OCI-LY7 (cell line): ENCODE data around the gene PADI3. TPM values are rescaled to one million over a fixed set of nuclear protein-coding genes. Genes with fewer than 3 reads are reported as not detected.

ENCODE experiments used
- BruUV-seq: library from RNA; stranded (reverse); fragments of 400-500 nt; replicated peaks from 2 replicates; lab custom pipeline; 2021; lab: Mats Ljungman, UMichigan
- CTCF ChIA-PET: fragments of 300-600 bp; sonication (Branson Sonifier 250); formaldehyde crosslinking; loops from one replicate; lab custom pipeline; 2022; ENCODE audit warnings: antibody characterized with exemption; ENCODE audit not compliant: unreplicated experiment; lab: Charles Lee
- POLR2A ChIA-PET: fragments of 300-600 bp; sonication (Branson Sonifier 250); formaldehyde crosslinking; loops from one replicate; lab custom pipeline; 2022; ENCODE audit warnings: antibody characterized with exemption; lab: Charles Lee
- DNase-seq: peaks from one replicate; pipeline ENCODE4 v3.0.0-alpha.2; 2015; ENCODE audit warnings: low spot score
- H2AFZ ChIP-seq: fragments of 200-600 bp; sonication (generic), shearing (Covaris generic); 2 replicates; pipeline ENCODE4 v1.6.1; 2014; ENCODE audit warnings: mild to moderate bottlenecking, antibody characterized with exemption, low read length, moderate library complexity
- H3K27ac ChIP-seq: fragments of 200-600 bp; sonication (generic); 2 replicates; pipeline ENCODE4 v1.5.1; 2014; ENCODE audit warnings: mixed run types, low read depth, mild to moderate bottlenecking, moderate library complexity, low read length, inconsistent platforms; ENCODE audit not compliant: poor library complexity, severe bottlenecking
- H3K36me3 ChIP-seq: fragments of 200-600 bp; sonication (generic); 2 replicates; pipeline ENCODE4 v1.6.1; 2014; ENCODE audit warnings: mild to moderate bottlenecking, antibody characterized with exemption, low read length, moderate library complexity, mixed read lengths; ENCODE audit not compliant: insufficient read depth
- H3K4me1 ChIP-seq: fragments of 200-600 bp; sonication (generic); 2 replicates; pipeline ENCODE4 v1.5.1; 2014; ENCODE audit warnings: mild to moderate bottlenecking, low read length; ENCODE audit not compliant: insufficient read depth, poor library complexity, severe bottlenecking
- H3K4me2 ChIP-seq: fragments of 200-600 bp; sonication (generic); 2 replicates; pipeline ENCODE4 v1.6.1; 2014; ENCODE audit warnings: mild to moderate bottlenecking, low read length
- H3K4me3 ChIP-seq: fragments of 200-600 bp; sonication (generic); 2 replicates; pipeline ENCODE4 v1.5.1; 2014; ENCODE audit warnings: mild to moderate bottlenecking, low read depth, low read length; ENCODE audit not compliant: poor library complexity, severe bottlenecking
- H3K79me2 ChIP-seq: fragments of 200-600 bp; sonication (generic); 2 replicates; pipeline ENCODE4 v1.6.1; 2016; ENCODE audit warnings: low read depth, mild to moderate bottlenecking, low read length, moderate library complexity, mixed read lengths; ENCODE audit not compliant: insufficient read depth
- H3K9me2 ChIP-seq: fragments of 200-600 bp; sonication (generic); 2 replicates; pipeline ENCODE4 v1.6.1; 2016; ENCODE audit warnings: mild to moderate bottlenecking, low read length, mixed read lengths; ENCODE audit not compliant: insufficient read depth
- H3K9me3 ChIP-seq: fragments of 200-600 bp; sonication (generic); 2 replicates; pipeline ENCODE4 v1.6.1; 2014; ENCODE audit warnings: mild to moderate bottlenecking, mixed run types, low read length, mixed read lengths
- H4K20me1 ChIP-seq: fragments of 200-600 bp; sonication (generic); 2 replicates; pipeline ENCODE4 v1.6.1; 2014; ENCODE audit warnings: mild to moderate bottlenecking, antibody characterized with exemption, low read length, moderate library complexity, mixed read lengths; ENCODE audit not compliant: insufficient read depth
- EZH2phosphoT487 ChIP-seq: fragments of 200-600 bp; sonication (generic); IDR thresholded peaks from 2 replicates; pipeline ENCODE4 v1.6.1; 2018; ENCODE audit warnings: low read depth, borderline replicate concordance, mild to moderate bottlenecking, mixed run types, antibody characterized with exemption, low read length, moderate library complexity, mixed read lengths
- intact Hi-C: fragments of 100-400 bp; cut with micrococcal nuclease; formaldehyde crosslinking; loops from one replicate; pipeline ENCODE4 v1.10.0; 2022; ENCODE audit not compliant: unreplicated experiment
- total RNA-seq, 2 experiments: library from RNA; depleted of rRNA in 1 of 2; stranded (reverse); fragments of >200 nt in 1 of 2; shearing (Covaris generic) in 1 of 2; gene quantifications; 2 replicates each; pipeline ENCODE4 v1.2.3, GENCODE V29; 2014 to 2022
- TF ChIP-seq, protein P1 (sequence below): fragments of 200-600 bp; sonication (generic); conservative IDR thresholded peaks from 2 replicates; pipeline ENCODE4 v1.5.1; 2014; ENCODE audit warnings: mild to moderate bottlenecking, antibody characterized with exemption, low read length, moderate library complexity, mixed read lengths

PADI3 gene
- total RNA-seq, 2 experiments from 2014 or later: not detected

DNA sequence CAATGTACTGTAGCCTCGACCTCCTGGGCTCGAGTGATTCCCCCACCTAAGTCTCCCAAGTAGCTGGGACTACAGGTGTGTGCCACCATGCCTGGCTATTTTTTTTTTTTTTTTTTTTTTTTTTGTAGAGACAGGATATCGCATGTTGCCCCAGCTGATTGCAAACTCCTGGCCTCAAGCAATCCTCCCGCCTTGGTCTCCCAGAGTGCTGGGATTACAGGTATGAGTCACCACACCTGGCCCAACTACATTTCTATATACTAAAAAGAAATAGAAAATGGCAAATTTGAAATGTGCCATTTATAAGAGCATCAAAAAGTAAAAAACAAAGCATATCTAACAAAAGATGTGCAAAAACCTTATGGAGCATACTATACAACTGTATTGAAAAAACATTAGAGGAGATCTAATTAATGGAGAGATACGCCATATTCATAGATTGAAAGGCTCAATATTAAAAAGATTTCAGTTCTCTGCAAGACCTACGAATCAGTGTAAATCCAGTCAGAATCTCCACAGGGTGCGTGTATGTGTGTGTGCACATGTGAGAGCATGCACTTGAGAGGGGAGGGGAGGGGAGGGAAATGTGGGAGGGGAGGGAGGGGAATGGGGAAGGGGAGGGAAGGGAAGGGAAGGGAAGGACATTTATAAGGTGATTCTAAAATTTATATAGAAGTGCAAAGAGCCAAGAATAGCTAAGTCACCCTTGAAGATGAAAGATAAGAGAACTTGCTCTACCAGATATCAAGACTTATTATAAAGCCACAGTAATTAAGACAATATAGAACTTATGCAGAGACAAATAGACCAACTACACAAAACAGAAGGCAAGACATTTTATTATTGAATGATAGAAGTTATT lies 43.6 kb downstream of the PADI3 start:
- no peak overlapping the region for H2AFZ ChIP-seq
- no peak overlapping the region for H3K27ac ChIP-seq
- no TSS peak for BruUV-seq
- H3K4me1 ChIP-seq: no peaks in the 10 kb centered on the region
- no peak for DNase-seq
- H3K36me3 ChIP-seq: no peaks in the 10 kb centered on the region
- H3K9me2 ChIP-seq: no peaks in the 10 kb centered on the region
- no peaks in the 10 kb centered on the region; the same call in 1 of the 2 replicates for H4K20me1 ChIP-seq
- TF ChIP-seq, protein P1, sequence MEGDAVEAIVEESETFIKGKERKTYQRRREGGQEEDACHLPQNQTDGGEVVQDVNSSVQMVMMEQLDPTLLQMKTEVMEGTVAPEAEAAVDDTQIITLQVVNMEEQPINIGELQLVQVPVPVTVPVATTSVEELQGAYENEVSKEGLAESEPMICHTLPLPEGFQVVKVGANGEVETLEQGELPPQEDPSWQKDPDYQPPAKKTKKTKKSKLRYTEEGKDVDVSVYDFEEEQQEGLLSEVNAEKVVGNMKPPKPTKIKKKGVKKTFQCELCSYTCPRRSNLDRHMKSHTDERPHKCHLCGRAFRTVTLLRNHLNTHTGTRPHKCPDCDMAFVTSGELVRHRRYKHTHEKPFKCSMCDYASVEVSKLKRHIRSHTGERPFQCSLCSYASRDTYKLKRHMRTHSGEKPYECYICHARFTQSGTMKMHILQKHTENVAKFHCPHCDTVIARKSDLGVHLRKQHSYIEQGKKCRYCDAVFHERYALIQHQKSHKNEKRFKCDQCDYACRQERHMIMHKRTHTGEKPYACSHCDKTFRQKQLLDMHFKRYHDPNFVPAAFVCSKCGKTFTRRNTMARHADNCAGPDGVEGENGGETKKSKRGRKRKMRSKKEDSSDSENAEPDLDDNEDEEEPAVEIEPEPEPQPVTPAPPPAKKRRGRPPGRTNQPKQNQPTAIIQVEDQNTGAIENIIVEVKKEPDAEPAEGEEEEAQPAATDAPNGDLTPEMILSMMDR: no peak
- ChIA-PET CTCF (interaction anchor here (0.6 kb wide), 1 partner anchor 503 kb away, joined by 4 read pairs; no protein-coding TSS in a partner anchor), POLR2A (no interaction called here)
- no peak overlapping the region for H3K4me2 ChIP-seq
- no peaks in the 10 kb centered on the region for H3K79me2 ChIP-seq
- intact Hi-C loops: no loop called here
- H3K4me3 ChIP-seq: no peak overlapping the region
- no peaks in the 10 kb centered on the region for H3K9me3 ChIP-seq

DNA sequence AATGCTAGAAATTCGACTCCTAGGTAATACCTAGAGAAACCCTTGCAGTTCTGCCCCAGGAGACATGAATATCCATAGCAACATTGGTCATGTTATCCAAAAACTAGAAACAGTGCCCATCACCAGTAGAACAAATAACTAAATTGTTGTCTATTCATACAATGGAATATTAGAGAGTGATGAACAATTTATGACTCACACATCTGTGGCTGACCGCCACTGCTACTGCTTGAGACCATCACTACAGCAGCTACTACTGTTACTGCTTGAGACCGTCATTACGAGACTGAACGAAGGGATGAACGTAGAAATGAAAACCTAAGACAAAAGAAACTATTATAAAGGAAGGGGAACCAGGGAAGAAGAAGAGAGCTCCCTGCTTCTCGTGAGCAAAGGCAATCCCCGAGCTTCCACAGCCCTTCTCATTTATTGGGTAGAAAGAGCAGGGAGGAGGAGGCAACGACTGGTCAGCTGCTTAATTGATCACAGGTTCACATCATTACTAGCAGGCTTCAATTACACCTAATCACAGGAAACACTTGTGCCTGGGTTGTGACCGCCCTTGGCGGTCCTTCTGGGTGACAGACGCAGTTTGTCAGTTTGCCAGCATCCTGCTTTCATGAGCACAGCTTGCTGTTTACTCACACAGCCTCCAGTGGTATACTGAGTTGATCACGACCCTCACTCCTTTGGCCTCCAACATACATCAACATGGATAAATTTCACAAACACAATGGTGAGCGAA lies 45.0 kb downstream of the PADI3 start:
- Histone ChIP-seq H3K4me2 (no peak overlapping the region), H3K9me2 (no peaks in the 10 kb centered on the region), H2AFZ (no peak overlapping the region), H3K4me3 (no peak overlapping the region), H3K27ac (no peak overlapping the region), H4K20me1 (no peaks in the 10 kb centered on the region; the same call in 1 of the 2 replicates), H3K79me2 (no peaks in the 10 kb centered on the region), H3K9me3 (no peaks in the 10 kb centered on the region), H3K36me3 (no peaks in the 10 kb centered on the region), H3K4me1 (no peaks in the 10 kb centered on the region)
- intact Hi-C loops: no loop called here
- CTCF ChIA-PET: no interaction called here
- BruUV-seq: no TSS peak
- POLR2A ChIA-PET: no interaction called here
- TF ChIP-seq EZH2phosphoT487: no peak
- TF ChIP-seq, protein P1: no peak
- no peak for DNase-seq
